Left lung (tissue), 10 donors: ENCODE measurements around the gene COQ8A. TPM values are rescaled to one million over a fixed set of nuclear protein-coding genes. Genes with fewer than 3 reads are reported as not detected.

Source experiments
- ATAC-seq: fragments of 200-7000 bp; cut with Tn5 transposase; one replicate; pipeline ENCODE4 v1.9.1; 2020; ENCODE audit warnings: moderate library complexity
- DNase-seq, 4 donors: peaks; one replicate each; pipeline ENCODE4 v3.0.0-alpha.2; 2013 to 2020
- H3K27ac ChIP-seq, 2 donors: fragments of 200-600 bp; sonication (generic) in 1 of 2; one replicate each; pipeline versions ENCODE4 v1.5.0 to v1.8.0; 2020 to 2021
- H3K27me3 ChIP-seq, 2 donors: fragments of 200-600 bp; sonication (generic) in 1 of 2; one replicate each; pipeline versions ENCODE4 v1.5.0 to v1.8.0; 2020 to 2021
- H3K36me3 ChIP-seq, 2 donors: fragments of 200-600 bp; sonication (generic) in 1 of 2; one replicate each; pipeline versions ENCODE4 v1.5.0 to v1.8.0; 2020 to 2021
- H3K4me1 ChIP-seq, 2 donors: fragments of 200-600 bp; one replicate each; pipeline ENCODE4 v1.8.0; 2021
- H3K4me3 ChIP-seq, 2 donors: fragments of 200-600 bp; sonication (generic) in 1 of 2; one replicate each; pipeline versions ENCODE4 v1.5.0 to v1.8.0; 2020 to 2021; ENCODE audit warnings: mild to moderate bottlenecking in 1 of 2
- H3K9me3 ChIP-seq, 2 donors: fragments of 200-600 bp; sonication (generic) in 1 of 2; one replicate each; pipeline versions ENCODE4 v1.5.0 to v1.8.0; 2020 to 2021
- CTCF ChIP-seq, 2 donors: fragments of 200-600 bp; sonication (generic) in 1 of 2; IDR thresholded peaks; one replicate each; pipeline versions ENCODE4 v1.5.0 to v1.8.0; 2021; ENCODE audit warnings: antibody characterized with exemption in 2 of 2
- intact Hi-C, 2 donors: fragments of 100-400 bp; cut with DNase I; formaldehyde crosslinking; loops; one replicate each; pipeline versions ENCODE4 v1.11.2 to v1.14.2; 2022
- polyA plus RNA-seq, 6 donors: library from polyadenylated mRNA; unstranded; fragments of 120-200 nt; gene quantifications; one replicate each; pipeline ENCODE4 v1.2.1, GENCODE V29; 2013; ENCODE audit not compliant: insufficient read length in 6 of 6
- total RNA-seq, 2 donors: library from RNA; stranded (reverse); fragmentation: NEBNext Ultra II Directional; extraction: Animal tissue kit (Norgen Biotek cat#: 25700); gene quantifications; one replicate each; pipeline ENCODE4 v1.2.1, GENCODE V29; 2021
- donor health status: DM: no; HTN: yes; CAD: no.
- donor health status: DM: no; HTN: no; CAD: no.

COQ8A gene
- total and polyA plus RNA-seq, 8 donors, result 14.5 to 41.5 (median 32.2) TPM

DNA sequence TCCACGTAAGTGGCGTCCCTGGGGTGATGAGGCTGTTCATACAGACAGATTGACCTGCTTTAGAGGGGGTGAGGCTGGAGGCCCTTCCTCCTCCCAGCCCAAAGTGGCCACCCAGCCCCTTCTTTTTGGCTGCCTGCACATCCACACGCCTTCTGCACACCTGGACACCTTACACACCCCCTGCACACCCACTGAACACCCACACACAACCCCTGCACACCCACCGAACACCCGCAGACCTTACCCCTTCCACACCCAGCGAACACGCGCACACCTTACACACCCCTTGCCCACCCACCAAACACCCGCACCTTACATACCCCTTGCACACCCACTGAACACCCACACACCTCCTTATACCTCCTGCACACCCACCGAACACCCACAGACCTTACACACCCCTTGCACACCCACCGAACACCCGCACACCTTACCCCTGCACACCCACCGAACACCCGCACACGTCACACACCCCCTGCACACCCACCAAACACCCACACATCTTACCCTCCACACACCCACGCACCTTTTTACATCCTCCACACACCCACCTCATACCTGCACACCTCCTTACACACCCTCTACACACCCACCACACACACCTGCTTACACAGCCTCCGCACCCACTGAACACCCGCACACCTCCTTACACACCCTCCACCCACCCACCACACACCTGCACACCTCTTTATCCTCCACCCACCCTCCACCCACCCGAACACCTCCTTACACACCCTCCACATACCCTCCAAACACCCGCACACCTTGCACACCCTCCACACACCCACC lies 37.7 kb downstream of the COQ8A start:
- no peak overlapping the region for H3K27ac ChIP-seq
- peaks cover 0 to 26% of the 10 kb centered on the region in 2 donors for H3K36me3 ChIP-seq
- intact Hi-C loops, result no loop called here
- H3K4me1 ChIP-seq, result peaks cover 18 to 29% of the 10 kb centered on the region in 2 donors
- TF ChIP-seq CTCF (IDR thresholded peaks at IDR 0.05), result no peak
- no peaks in the 10 kb centered on the region for H3K27me3 ChIP-seq
- H3K4me3 ChIP-seq, result no peak overlapping the region
- H3K9me3 ChIP-seq, result no peaks in the 10 kb centered on the region
- DNase-seq (no peak), ATAC-seq (no peak)

GRCh38 chr1:226978432-226979114 lies 38.5 kb downstream of the COQ8A start:
- H3K4me3 ChIP-seq, result no peak overlapping the region
- intact Hi-C loops, result no loop called here
- ATAC-seq (no peak), DNase-seq (no peak)
- no peaks in the 10 kb centered on the region for H3K27me3 ChIP-seq
- TF ChIP-seq CTCF (IDR thresholded peaks at IDR 0.05), result no peak
- peaks cover 0 to 33% of the 10 kb centered on the region in 2 donors for H3K36me3 ChIP-seq
- H3K27ac ChIP-seq, result no peak overlapping the region
- peaks cover 12 to 21% of the 10 kb centered on the region in 2 donors for H3K4me1 ChIP-seq
- no peaks in the 10 kb centered on the region for H3K9me3 ChIP-seq

DNA sequence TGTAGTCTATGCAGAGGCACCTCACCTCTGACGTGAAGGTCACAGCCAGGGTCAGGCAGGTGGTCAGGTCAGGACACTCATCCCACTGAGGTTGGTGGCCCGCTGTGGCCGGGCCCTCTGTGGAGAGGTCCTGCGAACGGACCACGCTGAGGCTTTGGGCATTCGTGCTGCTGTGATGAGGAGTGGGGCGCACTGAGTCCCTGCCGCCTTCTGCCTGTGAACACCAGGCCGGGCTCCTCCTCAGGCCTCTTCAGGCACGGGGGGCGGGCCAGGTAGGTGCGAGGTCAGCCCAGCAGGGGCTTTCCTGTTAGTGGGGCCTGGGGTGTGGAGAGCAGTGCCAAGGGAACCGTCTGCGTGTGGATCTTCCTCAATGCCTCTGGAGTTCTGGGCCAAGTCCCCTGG lies 39.0 kb downstream of the COQ8A start:
- H3K27me3 ChIP-seq, result no peaks in the 10 kb centered on the region
- no peak for TF ChIP-seq CTCF (IDR thresholded peaks at IDR 0.05)
- peaks cover 7 to 16% of the 10 kb centered on the region in 2 donors for H3K4me1 ChIP-seq
- H3K27ac ChIP-seq, result no peak overlapping the region
- H3K36me3 ChIP-seq, result peaks cover 0 to 38% of the 10 kb centered on the region in 2 donors
- no peak for DNase-seq
- H3K4me3 ChIP-seq, result no peak overlapping the region
- no peaks in the 10 kb centered on the region for H3K9me3 ChIP-seq
- intact Hi-C loops, result no loop called here
- ATAC-seq, result no peak

- peaks cover 2 to 11% of the 10 kb centered on the region in 2 donors for H3K4me1 ChIP-seq
- H3K4me3 ChIP-seq, result no peak overlapping the region
- H3K27me3 ChIP-seq, result no peaks in the 10 kb centered on the region
- DNase-seq, result no peak
- intact Hi-C loops, result no loop called here
- no peak overlapping the region for H3K27ac ChIP-seq
- H3K9me3 ChIP-seq, result no peaks in the 10 kb centered on the region
- no peak for TF ChIP-seq CTCF (IDR thresholded peaks at IDR 0.05)
- no peak for ATAC-seq
- H3K36me3 ChIP-seq, result peaks cover 0 to 43% of the 10 kb centered on the region in 2 donors
Measured at GRCh38 chr1:226979517-226980121, 39.5 kb downstream of the COQ8A start.

DNA sequence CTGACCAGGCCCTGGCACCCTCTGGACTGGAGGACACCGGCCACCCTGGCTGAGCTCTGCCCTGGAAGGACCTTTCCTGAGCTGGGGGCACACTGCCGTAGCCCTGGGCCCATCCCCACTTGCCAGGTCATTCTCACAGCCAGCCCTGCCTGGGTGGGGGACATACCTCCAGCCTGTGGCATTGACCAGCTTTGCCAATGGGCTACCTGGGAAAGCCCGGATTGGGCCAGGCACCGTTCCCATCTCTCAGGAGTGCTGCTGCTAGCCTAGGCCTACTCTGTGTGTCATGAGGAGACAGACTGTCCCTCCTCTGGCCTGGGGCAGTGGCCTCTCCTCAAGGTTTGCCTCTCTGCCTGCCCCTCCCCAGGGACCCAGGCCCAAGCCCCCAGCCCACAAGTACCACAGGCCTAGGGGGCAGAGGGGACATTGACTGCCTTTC lies 40.0 kb downstream of the COQ8A start:
- Histone ChIP-seq H3K27me3 (no peaks in the 10 kb centered on the region), H3K36me3 (peaks cover 0 to 45% of the 10 kb centered on the region in 2 donors), H3K4me3 (no peak overlapping the region), H3K4me1 (peaks cover 0 to 6% of the 10 kb centered on the region in 2 donors), H3K9me3 (no peaks in the 10 kb centered on the region), H3K27ac (no peak overlapping the region)
- no peak for TF ChIP-seq CTCF (IDR thresholded peaks at IDR 0.05)
- ATAC-seq, result no peak
- intact Hi-C loops, result no loop called here
- DNase-seq, result no peak
